AG09319 (cell line): ENCODE measurements around the gene MYLK.
"Not testable (repeated sequence)": the region's sequence is repeated elsewhere in the genome, so short reads cannot be mapped to it uniquely, and the experiment has no call there.

Experiments
- DNase-seq: peaks from one replicate; pipeline ENCODE4 v3.0.0-alpha.2; 2010; ENCODE audit warnings: low read depth; ENCODE audit errors: extremely low read depth
- CTCF ChIP-seq: IDR thresholded peaks from 2 replicates; pipeline ENCODE4 v1.5.1; 2011; ENCODE audit warnings: low read depth, mild to moderate bottlenecking, inconsistent platforms, low read length, moderate library complexity

Gene MYLK

GRCh38 chr3:123720638-123721037 lies 163.5 kb downstream of the MYLK start:
- no peak for DNase-seq
- no peak for TF ChIP-seq CTCF

- no peak for TF ChIP-seq CTCF
- no peak for DNase-seq
These were observed 164.2 kb downstream of the MYLK start for GRCh38 chr3:123719862-123720453.

GRCh38 chr3:123719061-123719756 lies 164.9 kb downstream of the MYLK start:
- DNase-seq, result not testable (repeated sequence)
- peak; percentile 78 for TF ChIP-seq CTCF

GRCh38 chr3:123718108-123718507 lies 166.0 kb downstream of the MYLK start:
- TF ChIP-seq CTCF, result no peak
- DNase-seq, result no peak

- DNase-seq, result not testable (repeated sequence)
These were observed 166.7 kb downstream of the MYLK start for GRCh38 chr3:123717451-123717850.

- DNase-seq, result no peak
- no peak for TF ChIP-seq CTCF
These were observed 167.7 kb downstream of the MYLK start for GRCh38 chr3:123716411-123716810.

- DNase-seq, result no peak
- no peak for TF ChIP-seq CTCF
These were observed 170.9 kb downstream of the MYLK start for GRCh38 chr3:123713211-123713610.
